GM12878 (cell line): ENCODE data around the gene ASTL. TPM values are rescaled to one million over a fixed set of nuclear protein-coding genes. Genes with fewer than 3 reads are reported as not detected.

Experiments used
- ETV6 ChIP-seq, 2 experiments: fragments of 450-650 bp in 1 of 2; IDR thresholded peaks in 1 of 2; conservative IDR thresholded peaks in 1 of 2; 2 replicates each; pipeline ENCODE4 v1.6.1; 2014; ENCODE audit warnings: antibody characterized with exemption in 1 of 2, borderline replicate concordance in 1 of 2, low read depth in 1 of 2, mild to moderate bottlenecking in 1 of 2, moderate library complexity in 1 of 2
- SP1 ChIP-seq: IDR thresholded peaks from one replicate; pipeline ENCODE4 v1.6.1; 2011; ENCODE audit warnings: low read depth, low read length
- WRNIP1 ChIP-seq: IDR thresholded peaks from 2 replicates; pipeline ENCODE4 v1.6.1; 2011; ENCODE audit warnings: low read depth, low read length, improper control_type of control experiment, borderline replicate concordance
- polyA plus RNA-seq, 11 experiments: library from polyadenylated mRNA; depleted of rRNA in 4 of 11; unstranded in 6 of 11; stranded (reverse) in 5 of 11; fragments of >200 nt; fragmentation: Nextera tagmentation in 4 of 11; fragmentation: Illumina TruSeq in 1 of 11; extraction: Ambion mirVana in 4 of 11; extraction: Trizol in 1 of 11; gene quantifications; 1 replicate in 1 of 11; 2 replicates in 10 of 11; pipeline versions ENCODE4 v1.2.1 to v1.2.3, GENCODE V29; 2011 to 2016; ENCODE audit warnings: inconsistent platforms in 2 of 11, missing spikeins in 2 of 11, low read depth in 1 of 11
- total RNA-seq, 4 experiments: library from RNA; depleted of rRNA in 3 of 4; stranded (reverse); fragments of >200 nt in 3 of 4; fragmentation: Illumina TruSeq in 1 of 4; extraction: Trizol in 1 of 4; gene quantifications; 2 replicates each; pipeline versions ENCODE4 v1.2.1 to v1.2.3, GENCODE V29; 2013 to 2021
- TF ChIP-seq, protein P1 (sequence below): fragments of 450-650 bp; IDR thresholded peaks from 2 replicates; pipeline ENCODE4 v1.6.1; 2017; ENCODE audit warnings: mild to moderate bottlenecking, moderate library complexity
- TF ChIP-seq, protein P2 (sequence below): IDR thresholded peaks from 2 replicates; pipeline ENCODE4 v1.6.1; 2012; ENCODE audit warnings: low read depth, low read length, improper control_type of control experiment
- TF ChIP-seq, protein P3 (sequence below): fragments of 450-650 bp; IDR thresholded peaks from 2 replicates; pipeline ENCODE4 v1.6.1; 2017; ENCODE audit warnings: borderline replicate concordance
- TF ChIP-seq, protein P4 (sequence below): fragments of 450-650 bp; IDR thresholded peaks from 2 replicates; pipeline ENCODE4 v1.6.1; 2017; ENCODE audit warnings: mild to moderate bottlenecking

The ASTL gene
- total and polyA plus RNA-seq, 10 of the 15 experiments (the other 5 are each of a cell fraction or from before 2014, with no cell fraction given), result 0.18 to 1.0 (median 0.38) TPM; not detected in 4

DNA sequence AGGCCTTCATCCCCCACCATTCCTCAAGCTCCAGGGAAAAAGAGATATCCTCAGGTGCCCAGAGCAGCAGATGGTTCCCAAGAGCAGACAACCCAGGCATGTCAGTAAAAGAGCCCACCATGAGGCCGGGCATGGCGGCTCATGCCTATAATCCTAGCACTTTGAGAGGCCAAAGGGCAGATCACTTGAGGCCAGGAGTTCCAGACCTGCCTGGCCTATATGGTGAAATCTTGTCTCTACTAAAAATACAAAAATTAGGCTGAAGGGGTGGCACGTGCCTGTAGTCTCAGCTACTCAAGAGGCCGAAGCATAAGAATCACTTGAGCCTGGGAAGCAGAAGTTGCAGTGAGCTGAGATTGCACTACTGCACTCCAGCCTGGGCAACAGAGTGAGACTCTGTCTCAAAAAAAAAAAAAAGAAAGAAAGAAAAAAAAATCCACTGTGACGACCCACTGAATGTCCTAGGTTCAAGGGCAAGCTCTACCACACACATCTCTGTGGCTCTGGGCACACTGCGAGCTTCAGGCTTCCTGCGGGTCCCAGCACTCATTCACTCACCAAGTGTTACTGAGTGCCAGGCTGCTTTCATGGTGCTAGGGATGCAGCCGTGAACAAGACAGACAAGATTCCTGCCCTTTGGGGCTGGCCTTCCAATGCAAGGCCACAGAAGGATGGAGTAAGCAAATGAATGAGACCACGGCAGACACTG, 13.4 kb upstream of the ASTL start (continued):
- TF ChIP-seq, protein P1, sequence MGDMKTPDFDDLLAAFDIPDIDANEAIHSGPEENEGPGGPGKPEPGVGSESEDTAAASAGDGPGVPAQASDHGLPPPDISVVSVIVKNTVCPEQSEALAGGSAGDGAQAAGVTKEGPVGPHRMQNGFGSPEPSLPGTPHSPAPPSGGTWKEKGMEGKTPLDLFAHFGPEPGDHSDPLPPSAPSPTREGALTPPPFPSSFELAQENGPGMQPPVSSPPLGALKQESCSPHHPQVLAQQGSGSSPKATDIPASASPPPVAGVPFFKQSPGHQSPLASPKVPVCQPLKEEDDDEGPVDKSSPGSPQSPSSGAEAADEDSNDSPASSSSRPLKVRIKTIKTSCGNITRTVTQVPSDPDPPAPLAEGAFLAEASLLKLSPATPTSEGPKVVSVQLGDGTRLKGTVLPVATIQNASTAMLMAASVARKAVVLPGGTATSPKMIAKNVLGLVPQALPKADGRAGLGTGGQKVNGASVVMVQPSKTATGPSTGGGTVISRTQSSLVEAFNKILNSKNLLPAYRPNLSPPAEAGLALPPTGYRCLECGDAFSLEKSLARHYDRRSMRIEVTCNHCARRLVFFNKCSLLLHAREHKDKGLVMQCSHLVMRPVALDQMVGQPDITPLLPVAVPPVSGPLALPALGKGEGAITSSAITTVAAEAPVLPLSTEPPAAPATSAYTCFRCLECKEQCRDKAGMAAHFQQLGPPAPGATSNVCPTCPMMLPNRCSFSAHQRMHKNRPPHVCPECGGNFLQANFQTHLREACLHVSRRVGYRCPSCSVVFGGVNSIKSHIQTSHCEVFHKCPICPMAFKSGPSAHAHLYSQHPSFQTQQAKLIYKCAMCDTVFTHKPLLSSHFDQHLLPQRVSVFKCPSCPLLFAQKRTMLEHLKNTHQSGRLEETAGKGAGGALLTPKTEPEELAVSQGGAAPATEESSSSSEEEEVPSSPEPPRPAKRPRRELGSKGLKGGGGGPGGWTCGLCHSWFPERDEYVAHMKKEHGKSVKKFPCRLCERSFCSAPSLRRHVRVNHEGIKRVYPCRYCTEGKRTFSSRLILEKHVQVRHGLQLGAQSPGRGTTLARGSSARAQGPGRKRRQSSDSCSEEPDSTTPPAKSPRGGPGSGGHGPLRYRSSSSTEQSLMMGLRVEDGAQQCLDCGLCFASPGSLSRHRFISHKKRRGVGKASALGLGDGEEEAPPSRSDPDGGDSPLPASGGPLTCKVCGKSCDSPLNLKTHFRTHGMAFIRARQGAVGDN, result no peak
- TF ChIP-seq, protein P2, sequence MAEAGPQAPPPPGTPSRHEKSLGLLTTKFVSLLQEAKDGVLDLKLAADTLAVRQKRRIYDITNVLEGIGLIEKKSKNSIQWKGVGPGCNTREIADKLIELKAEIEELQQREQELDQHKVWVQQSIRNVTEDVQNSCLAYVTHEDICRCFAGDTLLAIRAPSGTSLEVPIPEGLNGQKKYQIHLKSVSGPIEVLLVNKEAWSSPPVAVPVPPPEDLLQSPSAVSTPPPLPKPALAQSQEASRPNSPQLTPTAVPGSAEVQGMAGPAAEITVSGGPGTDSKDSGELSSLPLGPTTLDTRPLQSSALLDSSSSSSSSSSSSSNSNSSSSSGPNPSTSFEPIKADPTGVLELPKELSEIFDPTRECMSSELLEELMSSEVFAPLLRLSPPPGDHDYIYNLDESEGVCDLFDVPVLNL, result no peak
- TF ChIP-seq, protein P3, sequence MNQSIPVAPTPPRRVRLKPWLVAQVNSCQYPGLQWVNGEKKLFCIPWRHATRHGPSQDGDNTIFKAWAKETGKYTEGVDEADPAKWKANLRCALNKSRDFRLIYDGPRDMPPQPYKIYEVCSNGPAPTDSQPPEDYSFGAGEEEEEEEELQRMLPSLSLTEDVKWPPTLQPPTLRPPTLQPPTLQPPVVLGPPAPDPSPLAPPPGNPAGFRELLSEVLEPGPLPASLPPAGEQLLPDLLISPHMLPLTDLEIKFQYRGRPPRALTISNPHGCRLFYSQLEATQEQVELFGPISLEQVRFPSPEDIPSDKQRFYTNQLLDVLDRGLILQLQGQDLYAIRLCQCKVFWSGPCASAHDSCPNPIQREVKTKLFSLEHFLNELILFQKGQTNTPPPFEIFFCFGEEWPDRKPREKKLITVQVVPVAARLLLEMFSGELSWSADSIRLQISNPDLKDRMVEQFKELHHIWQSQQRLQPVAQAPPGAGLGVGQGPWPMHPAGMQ, result no peak
- TF ChIP-seq, protein P4, sequence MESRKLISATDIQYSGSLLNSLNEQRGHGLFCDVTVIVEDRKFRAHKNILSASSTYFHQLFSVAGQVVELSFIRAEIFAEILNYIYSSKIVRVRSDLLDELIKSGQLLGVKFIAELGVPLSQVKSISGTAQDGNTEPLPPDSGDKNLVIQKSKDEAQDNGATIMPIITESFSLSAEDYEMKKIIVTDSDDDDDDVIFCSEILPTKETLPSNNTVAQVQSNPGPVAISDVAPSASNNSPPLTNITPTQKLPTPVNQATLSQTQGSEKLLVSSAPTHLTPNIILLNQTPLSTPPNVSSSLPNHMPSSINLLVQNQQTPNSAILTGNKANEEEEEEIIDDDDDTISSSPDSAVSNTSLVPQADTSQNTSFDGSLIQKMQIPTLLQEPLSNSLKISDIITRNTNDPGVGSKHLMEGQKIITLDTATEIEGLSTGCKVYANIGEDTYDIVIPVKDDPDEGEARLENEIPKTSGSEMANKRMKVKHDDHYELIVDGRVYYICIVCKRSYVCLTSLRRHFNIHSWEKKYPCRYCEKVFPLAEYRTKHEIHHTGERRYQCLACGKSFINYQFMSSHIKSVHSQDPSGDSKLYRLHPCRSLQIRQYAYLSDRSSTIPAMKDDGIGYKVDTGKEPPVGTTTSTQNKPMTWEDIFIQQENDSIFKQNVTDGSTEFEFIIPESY, result no peak
- TF ChIP-seq SP1 (no peak), WRNIP1 (no peak), ETV6 (conservative IDR thresholded peaks at IDR 0.05 in 1 of 2, IDR thresholded peaks at IDR 0.05 in 1 of 2; ENCODE audit: borderline replicate concordance in 1 of 2, low read depth in 1 of 2) (no peak)
